GM12872 (cell line): Measurements from ENCODE around the gene RBM33.
A peak's percentile ranks its signal among the peaks of the same experiment; 100 is the strongest.

Source experiments
- CTCF ChIP-seq: IDR thresholded peaks from 3 replicates; pipeline ENCODE4 v1.5.1; 2011; ENCODE audit warnings: low read depth, mild to moderate bottlenecking, low read length, moderate library complexity; ENCODE audit not compliant: insufficient read depth

Gene RBM33

GRCh38 chr7:155792315-155792960 lies 148.0 kb downstream of the RBM33 start:
- TF ChIP-seq CTCF = no peak

DNA sequence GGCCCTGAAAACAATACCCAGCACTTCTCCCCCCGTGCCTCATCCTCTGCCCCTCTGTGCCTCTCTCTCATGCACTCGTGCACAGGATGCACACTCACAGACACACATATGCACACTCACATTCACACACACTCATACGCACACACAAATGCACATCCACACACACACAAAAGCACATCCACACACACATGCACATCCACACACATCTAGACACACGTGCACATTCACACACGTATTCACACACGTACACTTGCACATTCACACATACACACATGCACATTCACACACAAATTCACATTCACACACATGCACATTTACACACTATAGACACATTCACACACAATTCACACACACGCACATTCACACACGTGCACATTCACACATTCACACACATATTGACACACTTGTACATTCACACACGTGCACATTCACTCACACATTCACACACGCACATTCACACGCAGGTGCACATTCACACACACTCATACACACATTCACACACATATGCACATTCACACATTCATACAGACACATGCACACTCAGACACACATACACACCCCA lies 148.6 kb downstream of the RBM33 start:
- TF ChIP-seq CTCF = no peak

DNA sequence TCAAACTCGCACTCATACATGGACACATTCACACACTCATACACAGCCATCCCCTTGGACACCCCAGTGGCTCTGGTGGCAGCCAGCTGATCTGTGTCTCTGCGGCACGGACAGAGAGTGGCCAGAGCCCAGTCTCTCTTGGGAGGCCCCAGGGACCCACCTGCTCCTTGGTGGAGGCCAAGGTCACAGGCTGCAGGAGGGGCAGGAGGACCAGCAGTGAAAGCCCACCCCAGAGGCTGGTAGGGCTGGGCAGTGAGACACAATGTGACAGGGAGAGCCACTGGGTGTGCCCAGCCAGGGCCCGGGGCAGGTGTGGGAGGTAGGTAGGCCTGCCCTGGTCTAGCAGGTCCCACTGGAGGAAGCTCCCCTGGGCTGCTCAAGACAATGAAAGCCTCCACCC lies 149.3 kb downstream of the RBM33 start:
- no peak for TF ChIP-seq CTCF

- no peak for TF ChIP-seq CTCF
These were observed 149.7 kb downstream of the RBM33 start for GRCh38 chr7:155794196-155794595.

DNA sequence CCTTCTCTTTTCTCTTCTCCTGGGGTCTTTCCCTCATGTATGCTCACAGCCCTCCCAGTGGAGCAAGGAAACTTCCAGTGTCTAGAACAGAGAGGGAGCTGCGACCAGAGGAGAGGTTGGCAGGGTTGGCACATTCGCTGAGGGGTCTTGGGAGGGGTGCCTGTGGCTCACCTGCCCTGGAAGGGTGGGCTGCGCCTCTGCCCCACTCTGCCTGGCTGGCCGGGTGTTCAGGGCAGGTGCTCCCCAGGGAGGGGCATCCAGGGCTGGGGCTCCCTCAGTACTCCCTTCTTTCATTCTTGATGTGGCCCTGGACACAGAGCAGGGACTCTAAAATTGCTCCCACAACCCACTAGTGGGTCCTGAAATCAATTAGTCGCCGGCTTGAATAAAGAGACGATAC lies 150.9 kb downstream of the RBM33 start:
- TF ChIP-seq CTCF = no peak

DNA sequence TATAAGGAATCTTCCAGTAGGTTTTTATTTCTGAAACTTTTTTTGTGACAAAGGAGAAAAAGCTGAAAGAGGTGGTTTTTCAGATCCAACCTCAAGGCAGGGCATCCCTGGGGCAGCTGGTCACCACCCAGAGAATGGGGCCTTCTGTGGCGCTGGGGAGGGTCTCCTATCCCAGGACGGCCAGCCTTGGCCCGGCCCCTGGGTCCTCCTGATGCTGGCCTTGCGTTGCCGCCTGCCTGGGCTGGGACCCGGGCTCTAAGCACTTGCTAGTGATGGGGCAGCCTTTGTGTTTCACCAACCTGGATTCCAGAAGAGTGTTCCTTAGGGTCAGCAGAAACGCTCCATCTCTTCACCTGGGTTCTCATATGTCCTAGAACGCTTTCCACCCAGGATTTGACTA lies 151.5 kb downstream of the RBM33 start:
- no peak for TF ChIP-seq CTCF

GRCh38 chr7:155796381-155797261 lies 152.2 kb downstream of the RBM33 start:
- peak; percentile 85 for TF ChIP-seq CTCF
